MM.1S (cell line): ENCODE data around the gene TBCCD1.

Experiments
- DNase-seq: peaks from one replicate; pipeline ENCODE4 v3.0.0-alpha.2; 2015
- H2AFZ ChIP-seq: fragments of 300-600 bp; sonication (generic); 2 replicates; pipeline ENCODE4 v1.6.0; 2016; ENCODE audit warnings: antibody characterized with exemption, low read length
- H3F3A ChIP-seq: fragments of 300-600 bp; sonication (generic); 2 replicates; pipeline ENCODE4 v1.6.1; 2016; ENCODE audit warnings: mild to moderate bottlenecking, antibody characterized with exemption, low read length, moderate library complexity, mixed read lengths; ENCODE audit not compliant: insufficient read depth
- H3K27ac ChIP-seq: fragments of 300-600 bp; sonication (generic); 2 replicates; pipeline ENCODE4 v1.5.1; 2016; ENCODE audit warnings: mild to moderate bottlenecking, low read length
- H3K27me3 ChIP-seq: fragments of 300-600 bp; sonication (generic); replicated peaks from 2 replicates; pipeline ENCODE4 v1.6.0; 2016; ENCODE audit warnings: low read length; ENCODE audit not compliant: insufficient read depth
- H3K36me3 ChIP-seq: fragments of 300-600 bp; sonication (generic); replicated peaks from 2 replicates; pipeline ENCODE4 v1.6.1; 2016; ENCODE audit warnings: mild to moderate bottlenecking, low read length, mixed read lengths; ENCODE audit not compliant: insufficient read depth
- H3K4me1 ChIP-seq: fragments of 300-600 bp; sonication (generic); 2 replicates; pipeline ENCODE4 v1.6.1; 2016; ENCODE audit warnings: low read length, mixed read lengths
- H3K4me2 ChIP-seq: fragments of 300-600 bp; sonication (generic); 2 replicates; pipeline ENCODE4 v1.6.0; 2016; ENCODE audit warnings: low read depth, low read length
- H3K4me3 ChIP-seq: fragments of 300-600 bp; sonication (generic); 2 replicates; pipeline ENCODE4 v1.5.1; 2016; ENCODE audit warnings: low read length, mixed read lengths
- H3K79me2 ChIP-seq: fragments of 300-600 bp; sonication (generic); 2 replicates; pipeline ENCODE4 v1.6.1; 2016; ENCODE audit warnings: mixed run types, low read length, mixed read lengths
- H3K9ac ChIP-seq: fragments of 300-600 bp; sonication (generic); 2 replicates; pipeline ENCODE4 v1.6.1; 2016; ENCODE audit warnings: low read length, mixed read lengths
- H3K9me2 ChIP-seq: fragments of 300-600 bp; sonication (generic); replicated peaks from 2 replicates; pipeline ENCODE4 v1.6.1; 2016; ENCODE audit warnings: mild to moderate bottlenecking, low read length, mixed read lengths; ENCODE audit not compliant: insufficient read depth
- H3K9me3 ChIP-seq: fragments of 300-600 bp; sonication (generic); replicated peaks from 2 replicates; pipeline ENCODE4 v1.6.1; 2016; ENCODE audit warnings: mild to moderate bottlenecking, low read length, mixed read lengths; ENCODE audit not compliant: insufficient read depth
- H4K20me1 ChIP-seq: fragments of 300-600 bp; sonication (generic); 2 replicates; pipeline ENCODE4 v1.6.1; 2016; ENCODE audit warnings: mild to moderate bottlenecking, low read length, moderate library complexity, mixed read lengths; ENCODE audit not compliant: insufficient read depth
- EZH2 ChIP-seq: fragments of 300-600 bp; sonication (generic); optimal IDR thresholded peaks from 2 replicates; pipeline ENCODE3; 2017; ENCODE audit warnings: low read depth, mild to moderate bottlenecking, antibody characterized with exemption, low read length, mixed read lengths
- EZH2phosphoT487 ChIP-seq: fragments of 300-600 bp; sonication (generic); IDR thresholded peaks from 2 replicates; pipeline ENCODE4 v1.6.1; 2018; ENCODE audit warnings: antibody characterized with exemption, low read length
- TF ChIP-seq, protein P1 (sequence below): fragments of 300-600 bp; sonication (generic); IDR thresholded peaks from 2 replicates; pipeline ENCODE4 v1.5.1; 2016; ENCODE audit warnings: antibody characterized with exemption, low read length, mixed read lengths

The TBCCD1 gene

DNA sequence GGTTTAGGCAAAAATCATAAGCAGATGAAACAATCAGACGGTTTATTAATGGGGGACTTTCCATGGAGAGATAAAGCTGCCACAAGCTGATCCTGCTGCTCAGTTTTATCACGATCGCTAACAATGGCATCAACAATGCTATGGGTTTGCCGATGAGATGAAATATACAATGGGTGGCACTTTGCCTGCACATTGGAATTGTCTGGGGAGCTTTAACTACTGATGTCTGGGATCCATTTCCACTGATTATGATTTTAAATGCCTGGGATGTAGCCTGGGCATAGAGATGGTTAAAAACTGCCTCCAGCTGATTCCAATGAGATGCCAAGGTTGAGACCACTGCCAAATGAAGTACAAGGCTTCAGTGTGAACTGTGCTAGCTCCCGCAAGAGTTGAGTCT, 53.8 kb downstream of the TBCCD1 start:
- no peak for TF ChIP-seq EZH2phosphoT487
- no peak for TF ChIP-seq EZH2
- TF ChIP-seq, protein P1, sequence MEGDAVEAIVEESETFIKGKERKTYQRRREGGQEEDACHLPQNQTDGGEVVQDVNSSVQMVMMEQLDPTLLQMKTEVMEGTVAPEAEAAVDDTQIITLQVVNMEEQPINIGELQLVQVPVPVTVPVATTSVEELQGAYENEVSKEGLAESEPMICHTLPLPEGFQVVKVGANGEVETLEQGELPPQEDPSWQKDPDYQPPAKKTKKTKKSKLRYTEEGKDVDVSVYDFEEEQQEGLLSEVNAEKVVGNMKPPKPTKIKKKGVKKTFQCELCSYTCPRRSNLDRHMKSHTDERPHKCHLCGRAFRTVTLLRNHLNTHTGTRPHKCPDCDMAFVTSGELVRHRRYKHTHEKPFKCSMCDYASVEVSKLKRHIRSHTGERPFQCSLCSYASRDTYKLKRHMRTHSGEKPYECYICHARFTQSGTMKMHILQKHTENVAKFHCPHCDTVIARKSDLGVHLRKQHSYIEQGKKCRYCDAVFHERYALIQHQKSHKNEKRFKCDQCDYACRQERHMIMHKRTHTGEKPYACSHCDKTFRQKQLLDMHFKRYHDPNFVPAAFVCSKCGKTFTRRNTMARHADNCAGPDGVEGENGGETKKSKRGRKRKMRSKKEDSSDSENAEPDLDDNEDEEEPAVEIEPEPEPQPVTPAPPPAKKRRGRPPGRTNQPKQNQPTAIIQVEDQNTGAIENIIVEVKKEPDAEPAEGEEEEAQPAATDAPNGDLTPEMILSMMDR: no peak
- H3K36me3 ChIP-seq: no peaks in the 10 kb centered on the region
- no peaks in the 10 kb centered on the region for H4K20me1 ChIP-seq
- no peak overlapping the region for H3K9ac ChIP-seq
- H3K4me3 ChIP-seq: no peak overlapping the region
- H3K79me2 ChIP-seq: no peaks in the 10 kb centered on the region
- no peak overlapping the region for H3K4me2 ChIP-seq
- DNase-seq: no peak
- no peaks in the 10 kb centered on the region for H3F3A ChIP-seq
- no peaks in the 10 kb centered on the region for H3K4me1 ChIP-seq
- H3K9me2 ChIP-seq: no peaks in the 10 kb centered on the region
- no peaks in the 10 kb centered on the region for H3K9me3 ChIP-seq
- H2AFZ ChIP-seq: no peak overlapping the region
- no peak overlapping the region for H3K27ac ChIP-seq
- H3K27me3 ChIP-seq: no peaks in the 10 kb centered on the region

DNA sequence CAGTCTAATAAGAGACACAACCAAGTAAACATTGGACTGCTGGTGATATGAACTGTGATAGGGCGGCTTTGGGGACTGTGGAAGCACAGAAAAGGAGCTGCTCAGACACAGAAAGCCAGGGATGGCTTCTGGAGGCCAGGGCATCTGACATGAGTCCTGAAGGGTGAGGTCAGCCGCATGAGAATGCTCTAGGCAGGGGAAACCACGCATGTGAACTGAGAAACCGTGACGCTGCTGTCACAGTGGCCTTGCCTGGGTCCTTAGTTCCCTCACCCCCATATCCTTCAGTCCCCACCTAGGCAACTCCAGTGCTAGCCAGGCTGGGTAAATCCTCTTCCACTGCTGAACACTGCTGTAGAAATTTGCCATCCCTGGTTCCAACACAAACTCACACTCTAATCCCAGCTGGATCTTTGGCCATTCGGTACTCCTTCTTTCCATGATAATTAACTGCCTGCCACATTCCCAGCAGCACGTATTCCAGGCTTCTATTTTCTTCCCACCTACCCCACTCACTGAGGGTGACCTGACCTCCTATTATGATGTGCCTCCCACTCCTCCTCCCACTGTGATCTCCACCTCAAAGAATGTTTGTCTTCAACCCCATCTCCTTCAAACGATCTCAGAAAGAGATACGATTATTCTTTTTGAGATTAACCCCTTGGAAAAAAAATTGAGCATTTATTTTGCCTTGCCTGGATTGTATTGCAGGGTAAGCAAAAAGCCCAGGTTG, 54.4 kb downstream of the TBCCD1 start:
- Histone ChIP-seq H2AFZ (no peak overlapping the region), H3K4me2 (no peak overlapping the region), H3K27ac (no peak overlapping the region), H3K27me3 (no peaks in the 10 kb centered on the region), H3K9me2 (no peaks in the 10 kb centered on the region), H3K9me3 (no peaks in the 10 kb centered on the region), H4K20me1 (no peaks in the 10 kb centered on the region), H3K4me3 (no peak overlapping the region), H3K4me1 (no peaks in the 10 kb centered on the region), H3K79me2 (no peaks in the 10 kb centered on the region), H3F3A (no peaks in the 10 kb centered on the region), H3K36me3 (no peaks in the 10 kb centered on the region), H3K9ac (no peak overlapping the region)
- DNase-seq: no peak
- TF ChIP-seq EZH2phosphoT487: no peak

DNA sequence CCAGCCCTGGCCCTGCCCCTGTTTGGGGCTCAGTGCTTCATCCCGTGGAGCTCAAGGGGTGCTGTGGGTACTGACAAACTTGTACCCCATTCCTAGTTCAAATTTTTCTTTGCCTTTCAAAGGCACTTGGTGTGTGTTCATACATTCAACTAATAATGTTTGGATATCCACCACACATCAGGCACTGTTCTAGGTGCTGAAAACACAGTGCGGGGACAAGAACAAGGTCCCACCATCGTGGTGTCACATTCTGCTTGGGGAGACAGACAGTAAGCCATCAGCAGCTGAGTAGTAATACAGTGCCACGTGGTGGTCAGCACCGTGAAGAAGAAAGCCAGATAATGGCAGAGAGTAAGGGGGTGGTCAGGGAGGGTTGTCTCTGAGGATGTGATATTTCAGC, 55.4 kb downstream of the TBCCD1 start:
- Histone ChIP-seq H3K36me3 (no peaks in the 10 kb centered on the region), H4K20me1 (no peaks in the 10 kb centered on the region), H3F3A (no peaks in the 10 kb centered on the region), H3K27me3 (no peaks in the 10 kb centered on the region), H3K4me3 (no peak overlapping the region), H3K9me3 (no peaks in the 10 kb centered on the region), H3K79me2 (no peaks in the 10 kb centered on the region), H3K9me2 (no peaks in the 10 kb centered on the region), H3K27ac (no peak overlapping the region), H3K4me2 (no peak overlapping the region), H2AFZ (no peak overlapping the region), H3K9ac (no peak overlapping the region), H3K4me1 (no peaks in the 10 kb centered on the region)
- no peak for DNase-seq
- TF ChIP-seq, protein P1: no peak
- no peak for TF ChIP-seq EZH2phosphoT487
- TF ChIP-seq EZH2: no peak

DNA sequence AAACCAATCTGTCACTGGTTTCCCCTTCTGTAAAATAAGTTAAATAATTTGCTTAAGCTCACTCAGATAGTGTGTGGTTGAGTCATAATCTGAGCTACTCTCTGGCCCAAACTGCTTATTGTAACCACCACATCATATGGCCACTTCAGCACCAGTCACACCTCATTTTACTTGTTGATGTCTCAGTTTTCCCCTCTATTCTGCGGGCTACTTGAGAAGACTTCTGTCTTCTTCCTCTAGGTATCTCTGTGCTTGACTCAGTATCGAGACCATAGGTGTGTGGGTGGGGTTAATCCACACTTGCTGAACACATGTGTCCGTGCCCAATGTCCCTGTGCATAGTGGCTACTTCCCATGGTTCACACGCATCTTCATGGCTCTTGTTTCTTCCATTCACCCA, 55.9 kb downstream of the TBCCD1 start:
- H3F3A ChIP-seq: no peaks in the 10 kb centered on the region
- H3K36me3 ChIP-seq: no peaks in the 10 kb centered on the region
- no peak overlapping the region for H3K4me2 ChIP-seq
- H4K20me1 ChIP-seq: no peaks in the 10 kb centered on the region
- no peak overlapping the region for H3K27ac ChIP-seq
- no peaks in the 10 kb centered on the region for H3K9me2 ChIP-seq
- no peaks in the 10 kb centered on the region for H3K27me3 ChIP-seq
- no peak overlapping the region for H2AFZ ChIP-seq
- TF ChIP-seq EZH2phosphoT487 (no peak), EZH2 (no peak)
- TF ChIP-seq, protein P1: no peak
- H3K4me3 ChIP-seq: no peak overlapping the region
- DNase-seq: no peak
- H3K4me1 ChIP-seq: no peaks in the 10 kb centered on the region
- H3K9me3 ChIP-seq: no peaks in the 10 kb centered on the region
- H3K9ac ChIP-seq: no peak overlapping the region
- no peaks in the 10 kb centered on the region for H3K79me2 ChIP-seq
